Measurements from ENCODE around the gene OCEL1. TPM values are rescaled to one million over a fixed set of nuclear protein-coding genes. Genes with fewer than 3 reads are reported as not detected.
A peak's percentile ranks its signal among the peaks of the same experiment; 100 is the strongest.

Gene OCEL1
- total and polyA plus RNA-seq, 2 donors (not counting 1 experiment from before 2014, with no cell fraction given): 28.5 to 30.5 TPM

- Histone ChIP-seq H3K27ac (ENCODE audit: low read length in 2 of 2) (peak overlapping the region in 1 of 2 donors; percentile 2), H3K4me2 (replicated peaks; ENCODE audit: low read depth, low read length, poor library complexity, severe bottlenecking) (no peak overlapping the region), H2AFZ (ENCODE audit: insufficient read depth, low read depth, low read length, poor library complexity, severe bottlenecking) (no peak overlapping the region), H3K9me3 (ENCODE audit: control extremely low read depth in 1 of 3, control insufficient read depth in 2 of 3, insufficient read depth in 1 of 3, low read length in 2 of 3) (peaks cover 0 to 2% (median 0%) of the 10 kb centered on the region in 3 donors), H4K20me1 (ENCODE audit: control insufficient read depth, insufficient read depth, low read length, poor library complexity, severe bottlenecking) (no peaks in the 10 kb centered on the region), H3K27me3 (replicated peaks in 1 of 4; ENCODE audit: control extremely low read depth in 1 of 4, control insufficient read depth in 3 of 4, insufficient read depth in 4 of 4, low read length in 3 of 4) (no peaks in the 10 kb centered on the region), H3K79me2 (ENCODE audit: control insufficient read depth, insufficient read depth, low read length) (no peaks in the 10 kb centered on the region), H3K36me3 (replicated peaks in 1 of 2; ENCODE audit: control extremely low read depth in 1 of 2, control insufficient read depth in 1 of 2, extremely low read depth in 1 of 2, insufficient read depth in 2 of 2, low read length in 1 of 2) (no peaks in the 10 kb centered on the region), H3K4me1 (ENCODE audit: control insufficient read depth in 2 of 2, insufficient read depth in 2 of 2, low read length in 2 of 2) (peaks cover 5 to 29% of the 10 kb centered on the region in 2 donors), H3K4me3 (ENCODE audit: control extremely low read depth in 1 of 5, extremely low read depth in 1 of 5, insufficient read depth in 1 of 5, low read depth in 2 of 5, low read length in 4 of 5) (no peak overlapping the region), H3K9ac (ENCODE audit: low read length) (no peak overlapping the region)
- Mint-ChIP-seq H3K27me3 (no peaks in the 10 kb centered on the region), H3K4me1 (peaks cover 25% of the 10 kb centered on the region), H3K9me3 (ENCODE audit: insufficient read depth) (no peaks in the 10 kb centered on the region), H3K27ac (peak overlapping the region; percentile 67), H3K4me3 (peak overlapping the region; percentile 14)
- no peak for TF ChIP-seq EZH2 (IDR thresholded peaks at IDR 0.05; ENCODE audit: borderline replicate concordance, insufficient read depth, low read depth, low read length, poor library complexity, severe bottlenecking)
- no peak for TF ChIP-seq CTCF (IDR thresholded peaks at IDR 0.05)
- ATAC-seq (ENCODE audit: low read depth) (no peak), DNase-seq (peak; percentile 23)
- POLR2A ChIA-PET: interaction anchor here (0.6 to 3.1 kb wide), 3 partner anchors 16 to 27 kb away, joined by 4 to 13 read pairs (median 6); partner anchors contain the start of genes OCEL1 and USE1
- 18% methylated on average over 4 of the region's 8 CpGs for WGBS (ENCODE audit: insufficient coverage)
- CTCF ChIA-PET: interaction anchor here (0.6 to 1.1 kb wide), 6 partner anchors 19 to 175 kb away, joined by 3 to 6 read pairs (median 4); partner anchors contain the start of genes BABAM1 and USE1
- intact Hi-C loops (cut with micrococcal nuclease): no loop called here
These were observed 16.6 kb downstream of the OCEL1 start for GRCh38 chr19:17242431-17243208.

Measured in B cell (primary cell).